Activated CD8-positive, alpha-beta memory T cell treated with anti-CD3 and anti-CD28 coated beads, Interleukin-2, amount 50 U/mL, for 24 hours (primary cell): ENCODE results near the gene ARHGEF40.
"Not testable (repeated sequence)": the region's sequence is repeated elsewhere in the genome, so short reads cannot be mapped to it uniquely, and the experiment has no call there.

Source experiments
- DNase-seq: peaks from one replicate; pipeline ENCODE4 v3.0.0-alpha.2; 2020; ENCODE audit errors: extremely low read depth

The ARHGEF40 gene

DNA sequence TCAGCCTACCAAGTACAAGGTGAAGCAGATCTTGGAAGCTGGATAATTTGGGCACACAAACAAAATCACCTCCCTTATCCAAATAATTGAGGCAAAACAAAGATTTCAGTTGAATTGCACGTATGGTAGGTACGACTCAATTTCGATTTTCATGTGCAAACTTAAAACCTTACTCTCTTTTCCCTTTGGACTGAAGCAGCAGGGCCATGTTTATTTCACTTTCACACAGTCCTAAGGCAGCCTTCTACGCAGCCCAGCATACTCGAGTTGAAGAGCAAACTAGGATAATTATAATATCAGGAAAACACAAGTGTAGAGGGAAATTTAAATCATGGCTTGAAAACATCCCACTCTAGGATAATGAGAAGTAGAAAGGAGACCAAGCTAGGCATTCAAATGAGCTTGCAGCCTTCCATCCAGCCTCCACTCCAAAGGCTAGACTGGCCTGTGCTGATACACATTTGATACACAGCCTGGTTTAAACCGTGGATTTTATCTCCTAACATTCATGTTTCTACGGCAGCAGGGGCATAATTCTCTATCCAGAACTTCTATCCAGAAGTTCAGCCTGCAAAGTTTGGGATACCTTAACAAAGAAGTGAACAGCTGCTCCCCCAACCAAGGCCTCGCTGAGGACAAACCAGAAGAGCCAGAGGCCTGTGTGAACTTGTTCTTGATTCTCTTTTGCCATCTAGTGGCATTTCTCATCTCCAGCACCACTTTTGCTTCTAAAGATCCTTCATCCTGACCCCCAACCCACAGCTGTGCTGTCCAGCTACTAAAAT lies 30.3 kb upstream of the ARHGEF40 start:
- DNase-seq: no peak

DNA sequence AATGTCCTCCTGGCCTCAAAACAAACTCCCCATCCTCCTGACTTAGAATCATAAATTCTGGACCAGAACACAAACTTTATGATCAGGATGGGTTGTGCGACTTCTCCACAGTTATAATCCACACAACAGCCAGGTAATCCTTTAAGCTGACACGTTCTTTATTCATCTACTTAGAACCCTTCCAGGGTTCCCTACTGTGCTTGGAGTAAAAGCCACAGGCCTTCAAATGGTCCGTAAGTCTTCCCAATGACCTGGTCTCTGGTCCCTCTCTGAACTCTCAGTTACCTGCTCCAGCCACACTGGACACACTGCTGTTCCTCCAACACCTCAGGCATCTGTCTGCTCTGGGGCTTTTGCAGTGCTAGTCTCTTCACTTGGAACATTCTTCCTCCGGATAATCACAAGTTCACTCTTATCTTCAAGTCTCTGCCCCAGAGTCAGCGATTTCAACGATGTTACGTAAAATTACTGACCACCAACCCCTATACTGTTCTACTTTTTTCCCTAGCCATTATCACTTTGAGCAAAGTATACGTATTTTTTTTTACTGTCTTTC lies 29.7 kb upstream of the ARHGEF40 start:
- no peak for DNase-seq

DNA sequence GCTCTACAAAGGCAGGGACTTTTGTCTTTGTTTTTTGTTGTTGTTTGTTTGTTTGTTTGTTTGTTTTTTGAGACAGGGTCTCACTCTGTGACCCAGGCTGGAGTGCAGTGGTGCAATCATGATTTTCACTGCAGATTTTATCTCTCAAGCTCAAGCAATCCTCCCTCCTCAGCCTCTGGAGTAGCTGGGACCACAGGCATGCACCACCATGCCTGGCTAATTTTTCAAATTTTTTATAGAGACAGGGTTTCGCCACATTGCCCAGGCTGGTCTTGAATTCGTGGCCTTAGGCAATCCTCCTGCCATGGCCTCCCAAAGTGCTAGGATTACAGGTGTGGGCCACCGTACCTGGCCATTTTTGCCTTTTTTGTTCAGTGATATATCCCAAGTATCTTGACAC lies 29.2 kb upstream of the ARHGEF40 start:
- DNase-seq: not testable (repeated sequence)

DNA sequence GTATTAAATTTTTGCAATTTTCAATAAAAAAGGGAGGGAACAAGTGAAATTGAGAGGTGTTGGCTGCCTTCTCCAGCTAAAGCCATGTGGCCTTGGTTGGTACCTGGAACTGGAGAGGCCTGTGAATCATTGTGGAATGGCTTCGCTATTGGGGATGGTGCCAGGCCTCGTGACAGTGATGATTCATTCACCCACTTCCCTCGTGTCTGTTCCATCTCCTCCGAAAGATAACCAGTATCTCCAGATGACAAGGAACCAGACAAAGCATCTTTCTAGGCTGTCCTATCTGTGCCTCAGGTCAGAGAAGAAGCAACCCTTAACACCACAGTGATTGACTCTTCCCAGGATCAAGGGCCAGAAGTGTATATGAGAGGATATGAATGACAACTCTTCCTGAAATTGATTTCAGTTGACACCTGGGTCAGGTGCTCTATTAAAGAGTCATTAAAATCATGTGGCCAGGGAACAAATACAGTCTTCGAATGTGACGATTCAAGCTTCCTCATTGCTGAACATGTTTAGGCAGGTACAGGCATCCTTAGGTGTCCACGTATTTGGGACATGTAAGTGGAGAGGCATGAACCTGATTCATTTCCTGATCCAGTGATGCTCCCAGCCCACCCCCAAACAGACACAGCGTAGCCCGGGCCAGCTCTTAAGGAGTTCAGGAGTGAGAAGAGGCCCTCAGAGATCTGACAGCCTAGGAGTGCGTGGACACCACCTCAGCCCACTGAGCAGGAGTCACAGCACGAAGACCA lies 28.2 kb upstream of the ARHGEF40 start, which contains the start of gene RNASE7:
Gene RNASE7 (plus strand): TSS at position 687 of the 758 bp plus-strand sequence. CDS start 631 bp downstream, outside the sequence.
- no peak for DNase-seq

DNA sequence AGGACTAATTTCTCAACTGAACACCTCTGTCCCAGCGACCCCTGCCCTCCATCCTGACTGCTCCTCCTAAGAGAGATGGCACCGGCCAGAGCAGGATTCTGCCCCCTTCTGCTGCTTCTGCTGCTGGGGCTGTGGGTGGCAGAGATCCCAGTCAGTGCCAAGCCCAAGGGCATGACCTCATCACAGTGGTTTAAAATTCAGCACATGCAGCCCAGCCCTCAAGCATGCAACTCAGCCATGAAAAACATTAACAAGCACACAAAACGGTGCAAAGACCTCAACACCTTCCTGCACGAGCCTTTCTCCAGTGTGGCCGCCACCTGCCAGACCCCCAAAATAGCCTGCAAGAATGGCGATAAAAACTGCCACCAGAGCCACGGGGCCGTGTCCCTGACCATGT lies 27.2 kb upstream of the ARHGEF40 start:
- DNase-seq: no peak

DNA sequence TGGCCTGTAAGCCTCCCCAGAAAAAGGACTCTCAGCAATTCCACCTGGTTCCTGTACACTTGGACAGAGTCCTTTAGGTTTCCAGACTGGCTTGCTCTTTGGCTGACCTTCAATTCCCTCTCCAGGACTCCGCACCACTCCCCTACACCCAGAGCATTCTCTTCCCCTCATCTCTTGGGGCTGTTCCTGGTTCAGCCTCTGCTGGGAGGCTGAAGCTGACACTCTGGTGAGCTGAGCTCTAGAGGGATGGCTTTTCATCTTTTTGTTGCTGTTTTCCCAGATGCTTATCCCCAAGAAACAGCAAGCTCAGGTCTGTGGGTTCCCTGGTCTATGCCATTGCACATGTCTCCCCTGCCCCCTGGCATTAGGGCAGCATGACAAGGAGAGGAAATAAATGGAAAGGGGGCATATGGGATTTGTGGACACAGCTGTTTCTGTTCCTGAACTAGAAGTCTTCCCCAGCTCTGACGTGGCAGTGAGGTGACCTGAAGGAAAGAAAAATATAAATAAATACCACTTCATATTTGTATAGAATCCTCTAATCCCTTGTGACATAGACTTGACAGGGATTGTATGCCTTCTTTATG lies 26.6 kb upstream of the ARHGEF40 start:
- no peak for DNase-seq

DNA sequence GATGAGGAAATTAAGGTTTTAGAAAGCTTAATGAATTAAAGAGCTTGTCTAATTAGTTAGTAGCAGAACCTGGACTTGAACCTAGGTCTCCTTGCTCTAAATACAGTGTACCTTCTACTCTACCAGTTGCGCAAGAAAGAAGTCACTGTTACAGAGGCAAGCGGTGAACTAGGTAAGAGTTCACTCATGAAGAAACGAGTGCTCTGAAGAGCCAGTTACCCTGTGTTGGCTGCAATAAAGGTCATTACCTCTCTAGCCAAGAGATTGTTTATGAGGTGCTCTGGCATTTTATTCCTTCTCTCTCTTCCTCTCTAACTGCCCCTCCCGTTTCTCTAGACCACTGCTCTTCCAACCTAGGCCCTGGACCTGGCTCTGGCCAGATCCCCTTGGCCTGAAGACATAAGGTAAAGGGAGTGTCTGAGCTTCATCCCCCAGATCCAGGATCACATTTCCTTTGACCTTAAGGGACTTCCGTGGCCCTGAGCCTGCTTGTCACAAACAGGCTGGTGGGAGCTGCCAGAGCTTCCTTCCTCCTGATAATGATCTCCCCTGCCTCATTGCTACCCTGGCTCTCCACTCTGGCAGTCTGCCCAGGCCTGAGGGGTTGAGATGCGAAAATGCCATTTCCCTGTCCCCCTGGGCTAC lies 26.0 kb upstream of the ARHGEF40 start:
- DNase-seq: no peak

DNA sequence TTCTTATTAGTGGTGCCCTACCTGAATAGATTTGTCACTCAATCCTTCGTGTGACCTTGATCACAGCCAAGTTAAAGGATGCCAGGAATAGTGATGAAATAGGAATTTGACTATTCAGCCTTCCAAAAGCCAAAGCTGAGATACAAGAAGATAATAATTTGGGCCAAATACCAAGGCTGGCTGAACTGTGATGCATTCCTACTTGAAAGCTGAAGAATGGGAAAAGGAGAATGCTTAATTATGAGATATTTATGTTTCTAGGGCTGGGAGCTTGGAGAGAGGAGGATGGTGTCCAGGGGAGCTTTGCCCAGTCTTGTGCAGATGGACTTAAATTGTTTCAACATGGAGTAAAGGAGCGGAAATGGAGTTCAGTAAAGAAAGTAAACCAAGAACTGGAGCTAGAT lies 22.7 kb upstream of the ARHGEF40 start:
- DNase-seq: no peak

DNA sequence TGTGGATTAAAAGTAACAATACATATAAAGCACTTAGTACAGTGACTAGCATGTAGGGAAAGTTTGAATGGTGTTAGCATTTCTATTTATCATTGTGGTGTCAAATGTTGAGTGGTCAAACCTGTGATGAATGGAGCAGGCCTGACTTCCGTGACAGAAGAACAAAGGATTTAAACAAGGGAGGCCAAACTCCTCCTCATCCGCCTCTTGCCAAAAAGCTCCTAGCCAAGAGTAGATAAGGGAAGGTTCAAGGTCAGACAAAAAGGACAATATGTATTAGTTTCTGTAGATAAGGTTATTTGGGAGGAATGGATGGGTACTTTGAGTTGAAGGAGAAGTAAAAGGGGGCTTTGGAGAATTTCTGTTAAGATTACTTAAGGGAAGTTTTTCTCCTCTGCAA lies 21.5 kb upstream of the ARHGEF40 start:
- DNase-seq: no peak

DNA sequence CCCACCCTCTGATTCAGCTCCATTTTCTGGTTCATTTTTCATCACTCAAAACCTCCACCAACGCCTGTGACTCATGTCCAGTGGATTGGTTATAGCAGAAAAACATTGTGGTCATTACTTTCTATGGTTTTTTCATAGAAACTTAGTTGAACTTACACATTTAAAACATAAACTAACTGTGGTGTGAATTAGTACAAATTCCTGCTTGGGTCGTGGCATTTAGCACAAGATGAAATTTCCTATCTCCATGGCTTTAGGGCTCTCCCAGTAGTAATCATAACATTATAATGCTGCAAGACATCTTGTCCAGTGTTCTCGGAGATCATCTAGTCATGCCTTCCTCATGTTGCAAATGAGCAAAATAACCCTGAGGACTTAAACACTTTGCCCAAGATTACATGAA lies 20.8 kb upstream of the ARHGEF40 start:
- no peak for DNase-seq

DNA sequence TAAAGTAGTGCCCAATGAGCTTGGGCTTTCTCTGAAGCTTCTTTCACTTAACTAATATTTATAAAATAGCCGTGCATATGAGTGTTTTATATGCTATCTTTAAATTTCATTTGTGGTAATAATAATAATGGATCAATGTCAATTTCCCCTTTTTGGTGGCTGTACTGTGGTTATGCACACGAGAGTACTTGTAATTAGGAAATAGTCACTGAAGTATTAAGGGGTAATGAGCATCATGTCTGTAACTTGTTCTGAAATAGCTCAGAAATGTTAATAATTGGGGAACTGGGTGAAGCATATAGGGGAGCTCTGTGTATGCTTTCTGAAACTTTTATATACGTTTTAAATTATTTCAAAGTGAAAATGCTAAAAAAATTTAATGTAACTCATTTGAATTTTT lies 19.5 kb upstream of the ARHGEF40 start:
- DNase-seq: no peak

DNA sequence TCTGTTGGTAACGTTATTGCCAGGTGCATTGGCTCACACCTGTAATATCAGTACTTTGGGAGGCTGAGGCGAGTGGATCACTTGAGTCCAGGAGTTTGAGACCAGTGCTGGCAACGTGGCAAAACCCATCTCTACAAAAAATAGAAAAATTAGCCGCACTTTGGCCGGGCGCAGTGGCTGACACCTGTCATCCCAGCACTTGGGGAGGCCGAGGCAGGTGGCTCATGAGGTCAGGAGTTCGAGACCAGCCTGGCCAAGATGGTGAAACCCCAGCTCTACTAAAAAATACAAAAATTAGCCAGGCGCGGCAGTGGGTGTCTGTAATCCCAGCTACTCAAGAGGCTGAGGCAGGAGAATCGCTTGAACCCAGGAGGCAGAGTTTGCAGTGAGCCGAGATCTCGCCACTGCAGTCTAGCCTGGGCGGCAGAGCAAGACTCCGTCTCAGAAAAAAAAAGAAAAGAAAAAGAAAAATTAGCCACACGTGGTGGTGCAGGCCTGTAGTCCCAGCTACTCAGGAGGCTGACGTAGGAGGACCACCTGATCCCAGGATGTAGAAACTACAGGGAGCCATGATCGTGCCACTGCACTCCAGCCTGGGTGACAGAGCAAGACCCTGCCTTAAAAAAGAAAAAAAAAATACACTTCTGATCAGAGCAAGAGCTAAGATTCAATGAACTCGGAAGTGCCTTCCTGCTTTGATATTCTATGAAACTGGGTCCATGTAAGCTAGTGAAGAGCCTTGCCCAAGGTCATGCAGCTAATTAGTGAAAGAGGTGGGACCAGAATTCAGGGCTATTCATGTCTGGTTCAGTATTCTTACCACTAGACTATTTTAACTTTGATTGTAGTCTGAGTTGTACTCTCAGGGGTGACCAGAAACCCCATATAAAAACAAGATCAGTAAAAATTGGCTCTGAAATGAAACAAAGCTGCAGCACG lies 16.7 kb upstream of the ARHGEF40 start:
- DNase-seq: no peak

DNA sequence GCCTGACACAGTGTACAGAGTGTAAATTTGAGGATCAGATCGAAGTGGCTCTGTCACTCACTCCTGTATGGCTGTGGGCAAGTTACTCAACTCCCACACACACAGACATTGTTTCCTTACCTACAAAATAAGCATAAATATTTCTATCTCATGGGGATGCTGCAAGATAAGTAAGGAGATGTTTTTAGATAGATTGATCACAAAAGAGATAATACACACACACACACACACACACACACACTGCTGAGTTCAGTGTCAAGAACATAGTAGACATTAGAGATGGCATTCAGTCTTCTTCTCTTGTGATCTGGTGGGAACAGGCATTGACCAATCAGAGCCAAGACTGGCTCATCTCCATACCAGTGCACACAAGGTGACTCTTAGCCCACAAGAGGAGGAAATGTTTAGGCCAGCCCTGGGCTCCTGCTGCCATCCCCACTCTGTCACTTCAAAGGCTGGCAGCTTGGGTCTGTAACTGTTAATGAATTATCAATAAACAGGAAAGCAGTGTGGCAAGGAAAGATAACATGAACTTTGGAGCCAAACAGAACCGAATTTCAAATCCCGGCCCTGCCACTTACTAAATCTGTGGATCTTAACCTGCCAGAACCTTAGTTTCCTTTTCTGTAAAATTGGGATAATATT lies 15.9 kb upstream of the ARHGEF40 start:
- no peak for DNase-seq

DNA sequence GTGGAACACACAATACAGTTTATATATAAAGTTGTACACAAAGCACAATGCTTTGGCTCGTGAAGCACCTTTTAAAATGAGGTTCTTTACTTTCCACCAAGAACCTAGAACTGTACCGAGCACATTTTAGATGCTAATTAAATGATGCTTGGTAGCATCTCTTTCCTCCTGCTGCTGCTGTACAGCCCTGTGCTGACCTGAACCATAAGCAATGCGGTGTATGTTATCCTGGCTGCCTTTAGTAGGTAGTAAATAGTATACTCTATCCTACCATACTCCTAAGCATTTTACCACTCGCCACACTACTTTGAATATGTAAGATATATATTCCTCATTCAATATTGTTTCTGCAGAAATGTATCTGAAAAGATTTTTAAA lies 15.3 kb upstream of the ARHGEF40 start:
- no peak for DNase-seq

DNA sequence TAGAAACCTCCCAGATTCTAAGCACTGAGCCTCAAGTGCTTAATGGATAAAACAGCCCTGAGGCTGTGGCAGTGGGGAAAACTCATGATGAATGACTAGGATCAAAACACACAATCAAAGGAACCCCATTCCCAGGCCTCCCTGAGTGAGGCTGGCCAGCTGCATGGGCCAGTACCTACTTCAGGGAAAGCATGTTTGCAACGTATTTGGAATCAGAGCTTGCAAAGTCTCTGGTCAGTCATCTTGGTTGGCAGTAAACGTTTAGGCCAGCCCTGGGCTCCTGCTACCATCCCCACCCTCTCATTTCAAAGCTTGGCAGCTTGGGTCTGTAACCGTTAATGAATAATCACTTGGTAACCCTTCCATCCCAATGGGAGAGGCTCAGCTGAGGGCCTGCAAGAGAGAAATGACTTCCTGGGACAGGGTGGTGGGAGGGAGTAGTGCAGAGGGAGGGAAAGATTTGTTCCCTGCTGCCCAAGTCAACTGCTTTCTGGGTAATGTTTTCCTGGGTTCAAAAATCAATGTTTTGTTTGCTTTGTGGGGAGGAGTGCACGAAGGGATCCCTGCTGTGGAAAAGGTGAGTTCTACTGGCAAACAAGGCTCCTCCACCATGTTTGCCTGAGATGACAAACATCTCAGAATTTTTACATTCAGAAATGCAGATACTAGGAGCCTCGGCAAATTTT lies 14.5 kb upstream of the ARHGEF40 start:
- no peak for DNase-seq

DNA sequence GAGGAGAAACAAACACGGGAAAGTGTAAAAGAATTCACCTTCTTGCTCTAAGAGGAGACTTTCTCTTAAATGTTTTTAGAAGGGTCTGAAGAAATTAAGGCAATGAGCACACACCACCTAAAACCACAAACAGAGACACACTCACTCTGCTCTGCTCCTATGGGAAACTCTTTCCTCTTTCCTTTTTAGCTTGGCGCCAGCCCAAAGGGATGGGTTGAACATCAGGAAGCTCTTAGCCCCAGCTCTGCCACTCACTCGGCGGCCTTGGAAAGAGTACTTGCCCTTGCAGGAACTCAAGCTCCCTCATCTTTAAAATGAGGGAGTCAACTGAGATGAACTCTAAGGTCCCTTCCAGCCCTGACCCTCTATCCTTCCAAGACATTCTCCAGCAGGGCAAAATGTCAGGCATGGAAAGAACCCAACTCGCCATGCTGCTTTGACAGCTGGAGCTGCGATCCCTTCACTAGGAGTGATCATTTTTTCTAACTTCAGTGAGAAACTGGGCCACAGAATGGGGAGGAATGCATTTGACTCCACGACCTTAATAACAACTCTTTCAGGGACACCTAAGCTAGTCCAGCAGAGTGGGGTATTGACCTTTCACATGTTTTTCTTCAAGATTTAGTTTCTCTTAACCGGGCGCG lies 13.5 kb upstream of the ARHGEF40 start:
- no peak for DNase-seq

DNA sequence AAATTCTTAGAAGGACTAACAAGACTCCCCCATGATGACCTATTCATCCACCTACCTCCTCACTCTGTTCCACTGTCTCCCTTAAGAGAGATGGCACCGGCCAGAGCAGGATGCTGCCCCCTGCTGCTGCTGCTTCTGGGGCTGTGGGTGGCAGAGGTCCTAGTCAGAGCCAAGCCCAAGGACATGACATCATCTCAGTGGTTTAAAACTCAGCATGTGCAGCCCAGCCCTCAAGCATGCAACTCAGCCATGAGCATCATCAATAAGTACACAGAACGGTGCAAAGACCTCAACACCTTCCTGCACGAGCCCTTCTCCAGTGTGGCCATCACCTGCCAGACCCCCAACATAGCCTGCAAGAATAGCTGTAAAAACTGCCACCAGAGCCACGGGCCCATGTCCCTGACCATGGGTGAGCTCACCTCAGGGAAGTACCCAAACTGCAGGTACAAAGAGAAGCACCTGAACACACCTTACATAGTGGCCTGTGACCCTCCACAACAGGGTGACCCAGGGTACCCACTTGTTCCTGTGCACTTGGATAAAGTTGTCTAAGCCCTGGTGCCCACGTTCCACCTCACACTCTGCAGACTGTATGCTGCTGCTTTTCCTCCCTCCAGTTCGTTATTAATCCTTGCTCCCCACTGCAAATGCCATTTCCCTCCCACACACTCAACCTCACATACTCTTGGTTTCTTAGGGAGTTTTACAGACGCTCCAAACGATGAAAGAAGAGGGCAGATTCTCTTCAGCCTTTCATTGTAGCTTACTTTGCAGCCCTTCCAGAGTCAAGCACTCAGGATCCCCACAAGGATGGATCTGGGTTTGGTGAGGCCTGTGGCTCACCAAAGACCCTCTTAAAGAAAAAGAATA lies 12.1 kb upstream of the ARHGEF40 start, which contains the start of gene RNASE8:
Gene RNASE8 (plus strand): TSS at position 20 of the 873 bp plus-strand sequence. CDS start 71 bp downstream, at position 91.
- no peak for DNase-seq

DNA sequence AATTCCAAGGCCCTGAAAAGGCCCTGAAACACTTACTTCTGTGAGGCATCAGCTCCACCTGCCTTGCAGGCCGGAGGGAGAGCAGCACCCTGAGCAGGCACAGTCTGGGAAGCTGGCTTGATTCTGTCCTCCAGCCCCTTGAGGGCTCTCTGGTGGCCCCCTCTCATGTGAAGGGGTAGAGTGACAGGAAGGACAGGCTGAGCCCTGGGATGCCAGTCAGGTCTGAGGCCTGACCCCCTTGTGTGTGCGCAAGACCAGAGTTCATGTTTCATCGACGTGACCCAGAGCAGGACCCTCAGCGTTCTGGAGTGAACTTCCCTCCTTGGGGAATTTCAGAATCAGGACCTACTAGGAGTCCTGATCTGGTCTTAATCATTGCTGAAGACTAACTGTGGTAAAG lies 11.2 kb upstream of the ARHGEF40 start:
- no peak for DNase-seq
